HepG2 (cell line): ENCODE measurements around the gene COX14. TPM values are rescaled to one million over a fixed set of nuclear protein-coding genes. Genes with fewer than 3 reads are reported as not detected.

Source experiments
- BORCS8-MEF2B ChIP-seq: sonication (generic); formaldehyde crosslinking; IDR thresholded peaks from 2 replicates; pipeline ENCODE4 v1.8.0; 2022; ENCODE audit warnings: mild to moderate bottlenecking, missing genetic modification reagents
- BRD4 ChIP-seq: sonication (generic); formaldehyde crosslinking; IDR thresholded peaks from 2 replicates; pipeline ENCODE4 v1.4.0; 2020; ENCODE audit warnings: missing genetic modification reagents
- BRF2 ChIP-seq: sonication (generic); formaldehyde crosslinking; IDR thresholded peaks from 2 replicates; pipeline ENCODE4 v1.8.1; 2022; ENCODE audit warnings: mild to moderate bottlenecking, missing genetic modification reagents
- FOXO1 ChIP-seq: sonication (generic); formaldehyde crosslinking; IDR thresholded peaks from 2 replicates; pipeline ENCODE4 v1.4.0; 2020; ENCODE audit warnings: missing genetic modification reagents
- GMEB2 ChIP-seq: IDR thresholded peaks from 2 replicates; pipeline ENCODE4 v1.6.1; 2016; ENCODE audit warnings: missing biosample characterization, missing genetic modification reagents, low read depth
- JUNB ChIP-seq: sonication (generic); formaldehyde crosslinking; IDR thresholded peaks from 2 replicates; pipeline ENCODE4 v1.8.0; 2022; ENCODE audit warnings: missing genetic modification reagents, mild to moderate bottlenecking, borderline replicate concordance
- NR2F1 ChIP-seq, 2 experiments: fragments of 450-650 bp in 1 of 2; formaldehyde crosslinking in 1 of 2; IDR thresholded peaks; 2 replicates each; pipeline versions ENCODE4 v1.5.0 to v1.6.1; 2016 to 2020; ENCODE audit warnings: mild to moderate bottlenecking in 1 of 2, missing compliant biosample characterization in 1 of 2, missing genetic modification reagents in 1 of 2, moderate library complexity in 1 of 2
- PITX1 ChIP-seq: sonication (generic); formaldehyde crosslinking; IDR thresholded peaks from 2 replicates; pipeline ENCODE4 v1.5.1; 2020; ENCODE audit warnings: mild to moderate bottlenecking, missing genetic modification reagents
- RAD21 ChIP-seq: fragments of 450-650 bp; formaldehyde crosslinking; IDR thresholded peaks from 2 replicates; pipeline ENCODE4 v1.5.0; 2020; ENCODE audit warnings: mild to moderate bottlenecking
- SALL1 ChIP-seq: sonication (generic); formaldehyde crosslinking; IDR thresholded peaks from 2 replicates; pipeline ENCODE4 v1.8.0; 2022; ENCODE audit warnings: mild to moderate bottlenecking, missing genetic modification reagents
- SKIL ChIP-seq: sonication (generic); formaldehyde crosslinking; IDR thresholded peaks from 2 replicates; pipeline ENCODE4 v1.8.0; 2022; ENCODE audit warnings: missing genetic modification reagents, mild to moderate bottlenecking, moderate library complexity, borderline replicate concordance
- ZBTB43 ChIP-seq: sonication (generic); formaldehyde crosslinking; conservative IDR thresholded peaks from 2 replicates; pipeline ENCODE4 v1.4.0; 2020; ENCODE audit warnings: missing genetic modification reagents
- ZFP37 ChIP-seq: sonication (generic); formaldehyde crosslinking; IDR thresholded peaks from 2 replicates; pipeline ENCODE4 v1.4.0; 2020; ENCODE audit warnings: missing genetic modification reagents, borderline replicate concordance
- ZFX ChIP-seq: sonication (generic); formaldehyde crosslinking; IDR thresholded peaks from 2 replicates; pipeline ENCODE4 v1.4.0; 2020; ENCODE audit warnings: mild to moderate bottlenecking, low read depth, missing genetic modification reagents, moderate library complexity
- ZFYVE20 ChIP-seq: sonication (generic); formaldehyde crosslinking; IDR thresholded peaks from 2 replicates; pipeline ENCODE4 v1.8.0; 2023; ENCODE audit warnings: low read depth, mild to moderate bottlenecking, moderate library complexity, missing genetic modification reagents, borderline replicate concordance
- ZNF235 ChIP-seq: sonication (generic); formaldehyde crosslinking; IDR thresholded peaks from 2 replicates; pipeline ENCODE4 v1.8.1; 2023; ENCODE audit warnings: mild to moderate bottlenecking, missing genetic modification reagents, borderline replicate concordance
- ZNF563 ChIP-seq: sonication (generic); formaldehyde crosslinking; IDR thresholded peaks from 2 replicates; pipeline ENCODE4 v1.8.0; 2022; ENCODE audit warnings: mild to moderate bottlenecking, moderate library complexity, missing genetic modification reagents
- ZNF605 ChIP-seq: sonication (generic); formaldehyde crosslinking; IDR thresholded peaks from 2 replicates; pipeline ENCODE4 v1.8.0; 2022; ENCODE audit warnings: mild to moderate bottlenecking, missing genetic modification reagents
- ZNF839 ChIP-seq: sonication (generic); formaldehyde crosslinking; IDR thresholded peaks from 2 replicates; pipeline ENCODE4 v1.4.0; 2020; ENCODE audit warnings: missing genetic modification reagents, mild to moderate bottlenecking, borderline replicate concordance
- ZSCAN5A ChIP-seq: sonication (generic); formaldehyde crosslinking; IDR thresholded peaks from 2 replicates; pipeline ENCODE4 v1.8.0; 2022; ENCODE audit warnings: mild to moderate bottlenecking, missing genetic modification reagents, borderline replicate concordance
- polyA plus RNA-seq, 8 experiments: library from polyadenylated mRNA; depleted of rRNA in 3 of 8; stranded (reverse) in 7 of 8; unstranded in 1 of 8; fragments of >200 nt; fragmentation: Illumina TruSeq in 4 of 8; extraction: Trizol in 4 of 8; gene quantifications; 2 replicates each; pipeline versions ENCODE4 v1.2.1 to v1.2.3, GENCODE V29; 2011 to 2016; ENCODE audit warnings: low read depth in 4 of 8, missing spikeins in 1 of 8, mixed read lengths in 1 of 8; ENCODE audit not compliant: insufficient read depth in 1 of 8
- total RNA-seq, 5 experiments: library from RNA; depleted of rRNA; stranded (reverse); fragments of >200 nt; fragmentation: Illumina TruSeq; extraction: Trizol; gene quantifications; 2 replicates each; pipeline ENCODE4 v1.2.3, GENCODE V29; 2016; ENCODE audit warnings: low read depth in 1 of 5

COX14 gene
- total and polyA plus RNA-seq, 2 of the 13 experiments (the other 11 are each of a cell fraction or from before 2014, with no cell fraction given) = 53.0 to 71.6 TPM

GRCh38 chr12:50112456-50113218, 601 bp downstream of the COX14 start (continued):
- no peak for TF ChIP-seq SKIL (CRISPR knock-in tag)
- no peak for TF ChIP-seq ZSCAN5A (CRISPR knock-in tag)
- no peak for TF ChIP-seq GMEB2
- TF ChIP-seq ZNF839 (CRISPR knock-in tag) = 0 out of 2 replicates have a peak, but pooled peaks have one; percentile 2
- no peak for TF ChIP-seq ZFP37 (CRISPR knock-in tag)
- TF ChIP-seq BRD4 = no peak; the same call in 1 of the 2 replicates
- peak; percentile 10; the same call in 1 of the 2 replicates for TF ChIP-seq ZNF563 (CRISPR knock-in tag)
- TF ChIP-seq SALL1 (CRISPR knock-in tag) = no peak
- TF ChIP-seq BORCS8-MEF2B (CRISPR knock-in tag) = peak; percentile 44; the same call in 1 of the 2 replicates
- TF ChIP-seq ZNF235 (CRISPR knock-in tag) = no peak
- 0 out of 2 replicates have a peak, but pooled peaks have one; percentile 3 for TF ChIP-seq ZFYVE20 (CRISPR knock-in tag)
- no peak for TF ChIP-seq ZNF605 (CRISPR knock-in tag)
- no peak for TF ChIP-seq NR2F1 (CRISPR knock-in tag; IDR thresholded peaks at IDR 0.05)
- TF ChIP-seq BRF2 (CRISPR knock-in tag) = 0 out of 2 replicates have a peak, but pooled peaks have one; percentile 8
- no peak for TF ChIP-seq JUNB (CRISPR knock-in tag)
- no peak for TF ChIP-seq RAD21 (CRISPR knock-in tag)
- no peak for TF ChIP-seq FOXO1 (CRISPR knock-in tag)
- TF ChIP-seq PITX1 (CRISPR knock-in tag) = no peak
- no peak for TF ChIP-seq ZBTB43
- TF ChIP-seq ZFX (CRISPR knock-in tag) = peak; percentile 77; the same call in 1 of the 2 replicates
